GM12801 (cell line): ENCODE results near the gene MRPS34.

Source experiments
- TF ChIP-seq, protein P1 (sequence below): IDR thresholded peaks from one replicate; pipeline ENCODE4 v1.5.1; 2011; ENCODE audit warnings: control low read depth; ENCODE audit not compliant: insufficient read length; ENCODE audit errors: extremely low read depth

MRPS34 gene

GRCh38 chr16:1810106-1810505 lies 37.2 kb upstream of the MRPS34 start:
- TF ChIP-seq, protein P1, sequence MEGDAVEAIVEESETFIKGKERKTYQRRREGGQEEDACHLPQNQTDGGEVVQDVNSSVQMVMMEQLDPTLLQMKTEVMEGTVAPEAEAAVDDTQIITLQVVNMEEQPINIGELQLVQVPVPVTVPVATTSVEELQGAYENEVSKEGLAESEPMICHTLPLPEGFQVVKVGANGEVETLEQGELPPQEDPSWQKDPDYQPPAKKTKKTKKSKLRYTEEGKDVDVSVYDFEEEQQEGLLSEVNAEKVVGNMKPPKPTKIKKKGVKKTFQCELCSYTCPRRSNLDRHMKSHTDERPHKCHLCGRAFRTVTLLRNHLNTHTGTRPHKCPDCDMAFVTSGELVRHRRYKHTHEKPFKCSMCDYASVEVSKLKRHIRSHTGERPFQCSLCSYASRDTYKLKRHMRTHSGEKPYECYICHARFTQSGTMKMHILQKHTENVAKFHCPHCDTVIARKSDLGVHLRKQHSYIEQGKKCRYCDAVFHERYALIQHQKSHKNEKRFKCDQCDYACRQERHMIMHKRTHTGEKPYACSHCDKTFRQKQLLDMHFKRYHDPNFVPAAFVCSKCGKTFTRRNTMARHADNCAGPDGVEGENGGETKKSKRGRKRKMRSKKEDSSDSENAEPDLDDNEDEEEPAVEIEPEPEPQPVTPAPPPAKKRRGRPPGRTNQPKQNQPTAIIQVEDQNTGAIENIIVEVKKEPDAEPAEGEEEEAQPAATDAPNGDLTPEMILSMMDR, result no peak

DNA sequence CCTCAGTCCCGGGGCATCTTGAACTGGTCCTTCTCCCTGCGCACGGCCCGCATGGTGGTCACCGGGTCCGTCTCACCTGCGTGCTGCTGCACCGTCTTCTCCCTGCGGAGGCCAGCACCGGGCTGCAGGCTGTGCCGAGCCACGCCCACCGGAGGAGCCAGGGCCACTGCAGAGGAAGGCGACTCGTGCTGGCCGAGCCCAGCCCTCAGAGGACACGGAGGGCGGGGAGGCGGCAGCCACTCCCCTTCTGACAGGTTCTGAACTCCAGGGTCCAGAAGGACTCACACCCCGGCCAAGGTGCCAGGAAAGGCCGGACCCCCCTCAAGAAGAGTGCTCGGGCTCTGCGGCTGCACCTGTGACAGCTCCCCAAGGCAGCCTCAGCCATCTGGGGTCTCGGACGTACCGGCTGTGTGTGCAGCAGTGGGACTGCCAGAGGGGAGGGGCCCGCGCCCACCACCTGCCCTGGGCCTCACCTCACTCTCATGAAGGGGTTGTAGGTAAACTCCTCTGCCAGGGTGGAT lies 36.4 kb upstream of the MRPS34 start:
- TF ChIP-seq, protein P1, result no peak

- TF ChIP-seq, protein P1, result no peak
These were observed 35.8 kb upstream of the MRPS34 start for GRCh38 chr16:1808691-1809090.

DNA sequence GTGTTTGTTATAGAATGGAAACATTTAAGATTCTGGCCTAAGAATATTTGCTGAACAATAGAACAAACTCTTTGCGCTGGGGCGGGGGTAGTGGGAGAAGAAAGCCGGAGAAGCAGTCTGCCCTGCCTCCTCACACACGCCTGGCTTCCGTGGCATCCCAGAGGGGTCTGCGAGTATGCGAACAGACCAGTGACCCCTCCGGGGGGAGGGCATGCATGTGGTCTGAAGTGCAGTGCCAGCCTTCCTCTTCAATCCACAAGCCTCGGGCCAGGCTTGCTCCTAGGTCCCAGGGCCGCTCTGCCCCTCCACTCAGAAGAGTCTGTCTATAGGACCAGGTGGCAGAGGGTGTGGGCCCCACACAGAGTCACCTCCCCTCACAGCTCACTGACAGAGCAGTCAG lies 34.7 kb upstream of the MRPS34 start:
- TF ChIP-seq, protein P1, result no peak

DNA sequence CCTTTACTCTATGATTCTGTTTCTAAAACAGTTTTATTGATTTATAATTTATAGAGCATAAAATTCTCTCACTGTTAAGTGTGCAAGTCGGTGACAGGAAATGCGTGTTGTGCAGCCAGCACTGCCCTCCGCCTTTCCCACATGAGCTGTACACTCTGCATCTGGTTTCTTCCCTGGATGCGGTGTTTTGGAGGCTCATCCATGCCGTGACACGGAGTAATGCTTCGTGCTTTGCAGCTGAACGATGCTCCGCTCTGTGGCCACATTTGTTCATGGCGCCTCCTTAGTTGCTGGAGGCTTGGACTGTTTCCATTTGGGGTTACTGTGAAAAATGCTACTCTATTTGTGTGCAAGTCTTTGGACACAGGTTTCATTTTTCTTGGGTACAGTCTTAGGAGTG lies 27.8 kb upstream of the MRPS34 start:
- TF ChIP-seq, protein P1, result no peak

- TF ChIP-seq, protein P1, result no peak
These were observed 22.2 kb upstream of the MRPS34 start for GRCh38 chr16:1794908-1795666.

DNA sequence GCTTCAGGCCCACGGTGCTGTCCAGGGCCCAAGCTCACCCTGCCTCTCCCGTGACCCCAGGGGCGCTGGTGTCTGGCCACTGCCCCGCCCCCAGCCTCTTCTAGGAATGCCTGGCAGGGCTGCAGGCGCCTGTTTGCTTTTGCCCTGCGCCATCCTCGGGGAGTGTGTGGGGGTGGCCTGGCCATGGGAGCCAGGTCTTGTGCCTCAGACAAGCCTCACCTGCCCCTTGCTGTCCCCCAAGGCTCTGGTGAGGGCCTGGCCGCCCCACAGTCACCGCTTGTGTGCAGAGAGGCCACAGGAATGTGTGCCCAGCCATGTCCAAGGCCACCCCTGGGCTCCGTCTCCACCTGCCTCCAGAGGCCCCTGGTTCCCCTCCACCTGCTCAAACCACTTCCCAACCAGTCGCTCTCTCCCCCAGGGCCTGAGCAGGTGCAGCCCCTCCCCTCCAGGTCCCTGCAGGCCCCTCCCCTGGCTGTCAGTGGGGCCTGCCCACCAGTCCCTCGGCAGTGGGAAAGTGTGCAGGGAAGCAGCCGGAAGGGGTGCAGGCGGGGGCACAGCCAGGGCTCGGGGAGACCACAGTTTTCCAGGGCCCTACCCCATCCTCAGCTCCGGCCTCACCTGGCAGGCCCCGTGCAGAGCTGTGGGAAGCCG lies 21.4 kb upstream of the MRPS34 start:
- TF ChIP-seq, protein P1, result no peak
